ENCODE data around the gene RAB43. TPM values are rescaled to one million over a fixed set of nuclear protein-coding genes. Genes with fewer than 3 reads are reported as not detected.
"Not testable (repeated sequence)": the region's sequence is repeated elsewhere in the genome, so short reads cannot be mapped to it uniquely, and the experiment has no call there.

Gene RAB43
- total and polyA plus RNA-seq, 7 experiments from 2014 or later, result 27.2 to 122 (median 59.4) TPM

GRCh38 chr3:129100274-129100673 is 21.3 kb downstream of the RAB43 start:
- H3K4me3 Mint-ChIP-seq, result peak overlapping the region in 6 of 10 donors; percentile 2 to 77 (median 41)
- ChIA-PET CTCF (interaction anchor here (0.6 to 1.4 kb wide), 2 partner anchors 47 to 75 kb away, joined by 4 read pairs; no protein-coding TSS in a partner anchor), POLR2A (interaction anchor here (1.1 to 6.3 kb wide), 3 partner anchors 13 to 84 kb away, joined by 3 to 78 read pairs (median 22); partner anchors contain the start of gene RAB43)
- peaks cover 4 to 32% (median 16%) of the 10 kb centered on the region in 5 donors for H3K36me3 Mint-ChIP-seq
- DNase-seq, result no peak
- Histone ChIP-seq H3K4me1 (ENCODE audit: control insufficient read depth in 2 of 2, insufficient read depth in 2 of 2, low read length in 2 of 2) (peaks cover 3 to 61% of the 10 kb centered on the region in 2 donors), H3K4me3 (ENCODE audit: low read length) (no peak overlapping the region), H3K36me3 (ENCODE audit: control insufficient read depth in 2 of 3, insufficient read depth in 3 of 3, low read length in 3 of 3) (peaks cover 0 to 49% (median 0%) of the 10 kb centered on the region in 3 experiments), H3K27me3 (ENCODE audit: control insufficient read depth in 2 of 2, insufficient read depth in 2 of 2, low read length in 2 of 2) (no peaks in the 10 kb centered on the region), H3K9me3 (ENCODE audit: control insufficient read depth in 2 of 3, low read length in 3 of 3) (no peaks in the 10 kb centered on the region), H3K27ac (ENCODE audit: low read depth, low read length) (peak overlapping the region; percentile 11)
- ATAC-seq, result no peak
- intact Hi-C loops (cut with micrococcal nuclease), result loop anchor here in 1 of 2 donors (1.0 kb wide), 1 partner anchor 12 kb away; no protein-coding TSS in a partner anchor
- H3K27ac Mint-ChIP-seq, result peak overlapping the region in 8 of 9 donors; percentile 21 to 95 (median 76)
- H3K27me3 Mint-ChIP-seq, result no peaks in the 10 kb centered on the region
- H3K4me1 Mint-ChIP-seq, result peaks cover 56 to 92% (median 78%) of the 10 kb centered on the region in 7 donors
- H3K9me3 Mint-ChIP-seq, result no peaks in the 10 kb centered on the region

GRCh38 chr3:129095285-129095684 is 26.3 kb downstream of the RAB43 start:
- H3K9me3 Mint-ChIP-seq, result no peaks in the 10 kb centered on the region
- peaks cover 21 to 49% (median 34%) of the 10 kb centered on the region in 7 donors for H3K4me1 Mint-ChIP-seq
- intact Hi-C loops (cut with micrococcal nuclease), result no loop called here
- DNase-seq (no peak), ATAC-seq (no peak)
- Histone ChIP-seq H3K36me3 (ENCODE audit: control insufficient read depth in 2 of 3, insufficient read depth in 3 of 3, low read length in 3 of 3) (peaks cover 4 to 63% (median 9%) of the 10 kb centered on the region in 3 experiments), H3K27me3 (ENCODE audit: control insufficient read depth in 2 of 2, insufficient read depth in 2 of 2, low read length in 2 of 2) (no peaks in the 10 kb centered on the region), H3K4me3 (ENCODE audit: low read length) (no peak overlapping the region), H3K9me3 (ENCODE audit: control insufficient read depth in 2 of 3, low read length in 3 of 3) (no peaks in the 10 kb centered on the region), H3K27ac (ENCODE audit: low read depth, low read length) (peak overlapping the region; percentile 6), H3K4me1 (ENCODE audit: control insufficient read depth in 2 of 2, insufficient read depth in 2 of 2, low read length in 2 of 2) (peaks cover 0 to 22% of the 10 kb centered on the region in 2 donors)
- H3K27ac Mint-ChIP-seq, result peak overlapping the region in 4 of 9 donors; percentile 8 to 89 (median 60)
- ChIA-PET CTCF (interaction anchor here (1.0 to 1.7 kb wide), 2 partner anchors 24 to 25 kb away, joined by 3 to 6 read pairs; no protein-coding TSS in a partner anchor), POLR2A (interaction anchor here (0.5 to 5.0 kb wide), 4 partner anchors 18 to 88 kb away, joined by 3 to 37 read pairs (median 4); partner anchors contain the start of gene RAB43)
- no peaks in the 10 kb centered on the region for H3K27me3 Mint-ChIP-seq
- no peak overlapping the region for H3K4me3 Mint-ChIP-seq
- H3K36me3 Mint-ChIP-seq, result peaks cover 4 to 31% (median 18%) of the 10 kb centered on the region in 5 donors

GRCh38 chr3:129088312-129088711 is 33.3 kb downstream of the RAB43 start:
- H3K4me3 Mint-ChIP-seq; H3K27ac ChIP-seq (ENCODE audit: low read depth, low read length); POLR2A ChIA-PET: not testable (repeated sequence)

GRCh38 chr3:129087904-129088303 is 33.7 kb downstream of the RAB43 start:
- DNase-seq (peak in 6 of 9 donors; percentile 33 to 55 (median 48)), ATAC-seq (peak; percentile 79)
- H3K36me3 Mint-ChIP-seq; H3K4me3 Mint-ChIP-seq; H3K27me3 ChIP-seq (ENCODE audit: control insufficient read depth in 2 of 2, insufficient read depth in 2 of 2, low read length in 2 of 2); H3K9me3 ChIP-seq (ENCODE audit: control insufficient read depth in 2 of 3, low read length in 3 of 3); H3K4me1 ChIP-seq (ENCODE audit: control insufficient read depth in 2 of 2, insufficient read depth in 2 of 2, low read length in 2 of 2); H3K27ac Mint-ChIP-seq; H3K4me3 ChIP-seq (ENCODE audit: low read length); H3K27ac ChIP-seq (ENCODE audit: low read depth, low read length); H3K27me3 Mint-ChIP-seq; H3K9me3 Mint-ChIP-seq; CTCF ChIA-PET: not testable (repeated sequence)
- H3K4me1 Mint-ChIP-seq, result peaks cover 0 to 21% (median 13%) of the 10 kb centered on the region in 7 donors
- POLR2A ChIA-PET, result interaction anchor here (1.1 kb wide), 1 partner anchor 118 kb away, joined by 4 read pairs; no protein-coding TSS in a partner anchor
- intact Hi-C loops (cut with micrococcal nuclease), result loop anchor here (2.0 to 10.0 kb wide), 3 partner anchors 31 to 113 kb away; no protein-coding TSS in a partner anchor
- peaks cover 0 to 16% (median 4%) of the 10 kb centered on the region in 3 experiments for H3K36me3 ChIP-seq (ENCODE audit: control insufficient read depth in 2 of 3, insufficient read depth in 3 of 3, low read length in 3 of 3)

More at GRCh38 chr3:129088312-129088711, 33.3 kb downstream of the RAB43 start:
- H3K9me3 ChIP-seq (ENCODE audit: control insufficient read depth in 2 of 3, low read length in 3 of 3); CTCF ChIA-PET; H3K36me3 Mint-ChIP-seq; H3K27me3 Mint-ChIP-seq; DNase-seq; H3K27ac Mint-ChIP-seq; H3K4me1 ChIP-seq (ENCODE audit: control insufficient read depth in 2 of 2, insufficient read depth in 2 of 2, low read length in 2 of 2); H3K9me3 Mint-ChIP-seq; H3K4me3 ChIP-seq (ENCODE audit: low read length); H3K27me3 ChIP-seq (ENCODE audit: control insufficient read depth in 2 of 2, insufficient read depth in 2 of 2, low read length in 2 of 2): not testable (repeated sequence)
- intact Hi-C loops (cut with micrococcal nuclease), result loop anchor here in 1 of 2 donors (10.0 kb wide), 1 partner anchor 114 kb away; no protein-coding TSS in a partner anchor
- H3K36me3 ChIP-seq (ENCODE audit: control insufficient read depth in 2 of 3, insufficient read depth in 3 of 3, low read length in 3 of 3), result peaks cover 0 to 20% (median 4%) of the 10 kb centered on the region in 3 experiments
- peaks cover 0 to 19% (median 13%) of the 10 kb centered on the region in 7 donors for H3K4me1 Mint-ChIP-seq
- peak; percentile 11 for ATAC-seq

GRCh38 chr3:129087138-129087702 is 34.4 kb downstream of the RAB43 start:
- peaks cover 0 to 5% (median 1%) of the 10 kb centered on the region in 5 donors for H3K36me3 Mint-ChIP-seq
- POLR2A ChIA-PET, result interaction anchor here (1.1 kb wide), 1 partner anchor 117 kb away, joined by 4 read pairs; no protein-coding TSS in a partner anchor
- CTCF ChIA-PET, result interaction anchor here (1.0 kb wide), 1 partner anchor 83 kb away, joined by 3 read pairs; no protein-coding TSS in a partner anchor

GRCh38 chr3:129085818-129086217 is 35.8 kb downstream of the RAB43 start:
- intact Hi-C loops (cut with micrococcal nuclease), result loop anchor here (2.0 to 10.0 kb wide), 3 partner anchors 33 to 111 kb away; no protein-coding TSS in a partner anchor
- Histone ChIP-seq H3K9me3 (ENCODE audit: control insufficient read depth in 2 of 3, low read length in 3 of 3) (no peaks in the 10 kb centered on the region), H3K4me3 (ENCODE audit: low read length) (no peak overlapping the region), H3K27me3 (ENCODE audit: control insufficient read depth in 2 of 2, insufficient read depth in 2 of 2, low read length in 2 of 2) (no peaks in the 10 kb centered on the region), H3K4me1 (ENCODE audit: control insufficient read depth in 2 of 2, insufficient read depth in 2 of 2, low read length in 2 of 2) (no peaks in the 10 kb centered on the region), H3K36me3 (ENCODE audit: control insufficient read depth in 2 of 3, insufficient read depth in 3 of 3, low read length in 3 of 3) (no peaks in the 10 kb centered on the region), H3K27ac (ENCODE audit: low read depth, low read length) (peak overlapping the region; percentile 39)
- Mint-ChIP-seq H3K4me1 (peaks cover 3 to 33% (median 22%) of the 10 kb centered on the region in 7 donors), H3K9me3 (no peaks in the 10 kb centered on the region), H3K27me3 (no peaks in the 10 kb centered on the region), H3K36me3 (no peaks in the 10 kb centered on the region), H3K4me3 (peak overlapping the region in 1 of 10 donors; percentile 1), H3K27ac (peak overlapping the region; percentile 53 to 88 (median 71))
- ATAC-seq (no peak), DNase-seq (no peak)
- CTCF ChIA-PET, result interaction anchor here (1.5 to 1.6 kb wide), 2 partner anchors 33 to 115 kb away, joined by 10 read pairs; no protein-coding TSS in a partner anchor
- POLR2A ChIA-PET, result interaction anchor here (0.6 to 1.0 kb wide), 2 partner anchors 34 to 103 kb away, joined by 3 to 6 read pairs; no protein-coding TSS in a partner anchor

More at GRCh38 chr3:129087138-129087702, 34.4 kb downstream of the RAB43 start:
- Histone ChIP-seq H3K27ac (ENCODE audit: low read depth, low read length) (peak overlapping the region; percentile 39), H3K4me1 (ENCODE audit: control insufficient read depth in 2 of 2, insufficient read depth in 2 of 2, low read length in 2 of 2) (no peaks in the 10 kb centered on the region), H3K4me3 (ENCODE audit: low read length) (no peak overlapping the region), H3K9me3 (ENCODE audit: control insufficient read depth in 2 of 3, low read length in 3 of 3) (no peaks in the 10 kb centered on the region), H3K27me3 (ENCODE audit: control insufficient read depth in 2 of 2, insufficient read depth in 2 of 2, low read length in 2 of 2) (no peaks in the 10 kb centered on the region), H3K36me3 (ENCODE audit: control insufficient read depth in 2 of 3, insufficient read depth in 3 of 3, low read length in 3 of 3) (peaks cover 0 to 12% (median 3%) of the 10 kb centered on the region in 3 experiments)
- Mint-ChIP-seq H3K9me3 (no peaks in the 10 kb centered on the region), H3K27ac (peak overlapping the region in 4 of 9 donors; percentile 38 to 88 (median 62)), H3K4me3 (no peak overlapping the region), H3K27me3 (no peaks in the 10 kb centered on the region), H3K4me1 (peaks cover 0 to 21% (median 14%) of the 10 kb centered on the region in 7 donors)
- intact Hi-C loops (cut with micrococcal nuclease), result loop anchor here (2.0 to 10.0 kb wide), 3 partner anchors 32 to 112 kb away; no protein-coding TSS in a partner anchor
- ATAC-seq (no peak), DNase-seq (no peak)

Measured in naive thymus-derived CD4-positive, alpha-beta T cell (primary cell).